Measurements from ENCODE around the gene MIEF2.
A peak's percentile ranks its signal among the peaks of the same experiment; 100 is the strongest.
"Not testable (repeated sequence)": the region's sequence is repeated elsewhere in the genome, so short reads cannot be mapped to it uniquely, and the experiment has no call there.

Gene MIEF2

GRCh38 chr17:18260332-18261145 lies at the start of gene MIEF2:
TSS of gene MIEF2 (plus strand) at chr17:18260662. CDS start at chr17:18262721, 2,059 bp downstream.
- peak; percentile 85 to 86 for DNase-seq (ENCODE audit: low read depth in 1 of 2, low spot score in 1 of 2)

GRCh38 chr17:18213666-18214270 lies 46.7 kb upstream of the MIEF2 start:
- DNase-seq (ENCODE audit: low read depth in 1 of 2, low spot score in 1 of 2): no peak

GRCh38 chr17:18216906-18217305 lies 43.6 kb upstream of the MIEF2 start:
- not testable (repeated sequence) for DNase-seq (ENCODE audit: low read depth in 1 of 2, low spot score in 1 of 2)

- DNase-seq (ENCODE audit: low read depth in 1 of 2, low spot score in 1 of 2): peak; percentile 46 to 52
Measured at GRCh38 chr17:18217412-18218015, 42.9 kb upstream of the MIEF2 start.

GRCh38 chr17:18218756-18219415 lies 41.6 kb upstream of the MIEF2 start:
- no peak for DNase-seq (ENCODE audit: low read depth in 1 of 2, low spot score in 1 of 2)

- DNase-seq (ENCODE audit: low read depth in 1 of 2, low spot score in 1 of 2): no peak
Measured at GRCh38 chr17:18224053-18224386, 36.4 kb upstream of the MIEF2 start.

- no peak for DNase-seq (ENCODE audit: low read depth in 1 of 2, low spot score in 1 of 2)
Measured at GRCh38 chr17:18224387-18225120, 35.9 kb upstream of the MIEF2 start.

- DNase-seq (ENCODE audit: low read depth in 1 of 2, low spot score in 1 of 2): peak; percentile 93 to 95
Measured at GRCh38 chr17:18225121-18225641, 35.3 kb upstream of the MIEF2 start, which contains the start of gene LLGL1. TSS of gene LLGL1 (plus strand) at chr17:18225635. CDS start at chr17:18225683, 48 bp downstream.

GRCh38 chr17:18225642-18226283 lies 34.7 kb upstream of the MIEF2 start:
- no peak for DNase-seq (ENCODE audit: low read depth in 1 of 2, low spot score in 1 of 2)

GRCh38 chr17:18226284-18226945 lies 34.0 kb upstream of the MIEF2 start:
- no peak for DNase-seq (ENCODE audit: low read depth in 1 of 2, low spot score in 1 of 2)

GRCh38 chr17:18227635-18228034 lies 32.8 kb upstream of the MIEF2 start:
- DNase-seq (ENCODE audit: low read depth in 1 of 2, low spot score in 1 of 2): no peak

- DNase-seq (ENCODE audit: low read depth in 1 of 2, low spot score in 1 of 2): no peak
Measured at GRCh38 chr17:18228176-18228682, 32.2 kb upstream of the MIEF2 start.

- DNase-seq (ENCODE audit: low read depth in 1 of 2, low spot score in 1 of 2): no peak
Measured at GRCh38 chr17:18229254-18229653, 31.2 kb upstream of the MIEF2 start.

- no peak for DNase-seq (ENCODE audit: low read depth in 1 of 2, low spot score in 1 of 2)
Measured at GRCh38 chr17:18229771-18230170, 30.7 kb upstream of the MIEF2 start.

- no peak for DNase-seq (ENCODE audit: low read depth in 1 of 2, low spot score in 1 of 2)
Measured at GRCh38 chr17:18230288-18231141, 29.9 kb upstream of the MIEF2 start.

- DNase-seq (ENCODE audit: low read depth in 1 of 2, low spot score in 1 of 2): no peak
Measured at GRCh38 chr17:18231164-18231563, 29.3 kb upstream of the MIEF2 start.

GRCh38 chr17:18233803-18234518 lies 26.5 kb upstream of the MIEF2 start:
- no peak for DNase-seq (ENCODE audit: low read depth in 1 of 2, low spot score in 1 of 2)

- DNase-seq (ENCODE audit: low read depth in 1 of 2, low spot score in 1 of 2): no peak
Measured at GRCh38 chr17:18234853-18235380, 25.5 kb upstream of the MIEF2 start.

Data from activated T-helper 1 cell treated with anti-CD3 and anti-CD28 coated beads, Interleukin-2, amount 50 U/mL, for 16 hours (primary cell).